ENCODE measurements around the gene SLC13A3.
A peak's percentile ranks its signal among the peaks of the same experiment; 100 is the strongest.

Gene SLC13A3

GRCh38 chr20:46573788-46574584 lies 77.3 kb downstream of the SLC13A3 start:
- no peak for DNase-seq

- DNase-seq = no peak
Observed at GRCh38 chr20:46573234-46573633, 78.0 kb downstream of the SLC13A3 start.

- no peak for DNase-seq
Observed at GRCh38 chr20:46572790-46573189, 78.5 kb downstream of the SLC13A3 start.

- no peak for DNase-seq
Observed at GRCh38 chr20:46572153-46572552, 79.1 kb downstream of the SLC13A3 start.

GRCh38 chr20:46571418-46571817 lies 79.8 kb downstream of the SLC13A3 start:
- no peak for DNase-seq

- no peak for DNase-seq
Observed at GRCh38 chr20:46570956-46571355, 80.3 kb downstream of the SLC13A3 start.

- no peak for DNase-seq
Observed at GRCh38 chr20:46569961-46570360, 81.3 kb downstream of the SLC13A3 start.

- no peak for DNase-seq
Observed at GRCh38 chr20:46568570-46569129, 82.6 kb downstream of the SLC13A3 start.

- DNase-seq = no peak
Observed at GRCh38 chr20:46566125-46566524, 85.1 kb downstream of the SLC13A3 start.

- DNase-seq = no peak
Observed at GRCh38 chr20:46564241-46564957, 86.9 kb downstream of the SLC13A3 start.

- no peak for DNase-seq
Observed at GRCh38 chr20:46563860-46564221, 87.4 kb downstream of the SLC13A3 start.

- no peak for DNase-seq
Observed at GRCh38 chr20:46563170-46563859, 87.9 kb downstream of the SLC13A3 start.

GRCh38 chr20:46562373-46563169 lies 88.7 kb downstream of the SLC13A3 start:
- peak in 1 of 2 experiments; percentile 29 for DNase-seq

GRCh38 chr20:46562009-46562372 lies 89.3 kb downstream of the SLC13A3 start:
- DNase-seq = no peak

GRCh38 chr20:46559685-46560440 lies 91.4 kb downstream of the SLC13A3 start:
- DNase-seq = peak in 1 of 2 experiments; percentile 11

- no peak for DNase-seq
Observed at GRCh38 chr20:46559001-46559400, 92.3 kb downstream of the SLC13A3 start.

GRCh38 chr20:46558511-46558959 lies 92.7 kb downstream of the SLC13A3 start:
- DNase-seq = no peak

- DNase-seq = no peak
Observed at GRCh38 chr20:46557231-46557956, 93.9 kb downstream of the SLC13A3 start.

GRCh38 chr20:46555370-46555956 lies 95.8 kb downstream of the SLC13A3 start:
- DNase-seq = no peak

- DNase-seq = no peak
Observed at GRCh38 chr20:46554828-46555227, 96.4 kb downstream of the SLC13A3 start.

- DNase-seq = no peak
Observed at GRCh38 chr20:46553926-46554325, 97.3 kb downstream of the SLC13A3 start.
